AG09309 (cell line): Measurements from ENCODE around the gene KRTAP9-3.
A peak's percentile ranks its signal among the peaks of the same experiment; 100 is the strongest.
"Not testable (repeated sequence)": the region's sequence is repeated elsewhere in the genome, so short reads cannot be mapped to it uniquely, and the experiment has no call there.

Experiments
- DNase-seq: peaks from one replicate; pipeline ENCODE4 v3.0.0-alpha.2; 2010; ENCODE audit warnings: low read depth
- H3K4me3 ChIP-seq: 2 replicates; pipeline ENCODE4 v1.5.1; 2011; ENCODE audit warnings: mild to moderate bottlenecking, low read depth, low read length, moderate library complexity; ENCODE audit not compliant: control insufficient read depth
- TF ChIP-seq, protein P1 (sequence below): IDR thresholded peaks from 2 replicates; pipeline ENCODE4 v1.5.1; 2011; ENCODE audit warnings: mild to moderate bottlenecking, low read depth, low read length, inconsistent platforms; ENCODE audit not compliant: insufficient read depth, control insufficient read depth; ENCODE audit errors: missing control alignments

The KRTAP9-3 gene

DNA sequence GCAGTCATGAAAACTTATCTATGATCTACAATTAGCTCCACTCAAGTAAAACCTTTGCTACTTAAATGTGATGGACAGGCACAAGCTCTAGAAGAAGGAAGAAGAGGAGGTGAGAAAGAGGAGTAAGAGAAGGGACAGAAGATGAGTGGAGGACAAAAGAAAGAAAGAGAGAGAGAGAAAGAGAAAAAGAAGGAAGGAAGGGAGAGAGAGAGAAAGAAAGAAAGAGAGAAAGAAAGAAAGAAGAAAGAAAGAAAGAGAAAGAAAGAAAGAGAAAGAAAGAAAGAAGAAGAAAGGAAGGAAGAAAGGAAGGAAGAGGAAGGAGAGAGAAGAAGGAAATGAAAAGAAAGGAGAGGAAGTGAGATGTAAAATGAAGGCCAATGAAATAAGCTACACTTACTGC, 2.2 kb upstream of the KRTAP9-3 start:
- no peak for DNase-seq
- H3K4me3 ChIP-seq = no peak overlapping the region
- TF ChIP-seq, protein P1, sequence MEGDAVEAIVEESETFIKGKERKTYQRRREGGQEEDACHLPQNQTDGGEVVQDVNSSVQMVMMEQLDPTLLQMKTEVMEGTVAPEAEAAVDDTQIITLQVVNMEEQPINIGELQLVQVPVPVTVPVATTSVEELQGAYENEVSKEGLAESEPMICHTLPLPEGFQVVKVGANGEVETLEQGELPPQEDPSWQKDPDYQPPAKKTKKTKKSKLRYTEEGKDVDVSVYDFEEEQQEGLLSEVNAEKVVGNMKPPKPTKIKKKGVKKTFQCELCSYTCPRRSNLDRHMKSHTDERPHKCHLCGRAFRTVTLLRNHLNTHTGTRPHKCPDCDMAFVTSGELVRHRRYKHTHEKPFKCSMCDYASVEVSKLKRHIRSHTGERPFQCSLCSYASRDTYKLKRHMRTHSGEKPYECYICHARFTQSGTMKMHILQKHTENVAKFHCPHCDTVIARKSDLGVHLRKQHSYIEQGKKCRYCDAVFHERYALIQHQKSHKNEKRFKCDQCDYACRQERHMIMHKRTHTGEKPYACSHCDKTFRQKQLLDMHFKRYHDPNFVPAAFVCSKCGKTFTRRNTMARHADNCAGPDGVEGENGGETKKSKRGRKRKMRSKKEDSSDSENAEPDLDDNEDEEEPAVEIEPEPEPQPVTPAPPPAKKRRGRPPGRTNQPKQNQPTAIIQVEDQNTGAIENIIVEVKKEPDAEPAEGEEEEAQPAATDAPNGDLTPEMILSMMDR = no peak

GRCh38 chr17:41231731-41232130, 518 bp upstream of the KRTAP9-3 start:
- TF ChIP-seq, protein P1 = no peak
- no peak overlapping the region for H3K4me3 ChIP-seq
- DNase-seq = no peak

DNA sequence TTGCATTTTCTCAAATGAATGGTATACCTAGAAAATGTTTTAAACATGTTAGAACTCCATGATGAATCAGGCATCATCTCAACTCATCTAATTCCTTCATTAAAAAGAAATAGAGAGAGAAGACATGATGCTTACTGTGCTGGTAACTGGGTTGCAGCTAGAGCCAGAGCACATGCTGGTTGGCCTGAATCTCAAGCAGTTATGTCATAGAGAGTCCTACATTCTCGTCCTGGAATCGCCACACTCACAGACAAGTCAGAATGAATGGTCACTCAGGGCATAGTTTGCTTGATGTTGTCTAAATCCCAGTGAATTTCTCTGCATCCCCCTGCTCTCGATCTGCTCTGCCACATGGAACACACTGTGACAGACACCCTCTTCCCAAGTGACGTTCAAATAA, 4.9 kb downstream of the KRTAP9-3 start:
- not testable (repeated sequence) for DNase-seq, H3K4me3 ChIP-seq

GRCh38 chr17:41237949-41238437, 5.7 kb downstream of the KRTAP9-3 start, which contains the start of gene KRTAP9-8:
Gene KRTAP9-8, plus strand, starts transcription at chr17:41237999. Its CDS starts 53 bp downstream, at chr17:41238052.
- DNase-seq, H3K4me3 ChIP-seq: not testable (repeated sequence)

GRCh38 chr17:41246995-41247787, 14.9 kb downstream of the KRTAP9-3 start:
- not testable (repeated sequence) for H3K4me3 ChIP-seq, DNase-seq

- DNase-seq, H3K4me3 ChIP-seq: not testable (repeated sequence)
Measured at GRCh38 chr17:41249637-41250240, 17.5 kb downstream of the KRTAP9-3 start, which contains the start of gene KRTAP9-4. Gene KRTAP9-4, plus strand, starts transcription at chr17:41249687. Its CDS starts 34 bp downstream, at chr17:41249721.

DNA sequence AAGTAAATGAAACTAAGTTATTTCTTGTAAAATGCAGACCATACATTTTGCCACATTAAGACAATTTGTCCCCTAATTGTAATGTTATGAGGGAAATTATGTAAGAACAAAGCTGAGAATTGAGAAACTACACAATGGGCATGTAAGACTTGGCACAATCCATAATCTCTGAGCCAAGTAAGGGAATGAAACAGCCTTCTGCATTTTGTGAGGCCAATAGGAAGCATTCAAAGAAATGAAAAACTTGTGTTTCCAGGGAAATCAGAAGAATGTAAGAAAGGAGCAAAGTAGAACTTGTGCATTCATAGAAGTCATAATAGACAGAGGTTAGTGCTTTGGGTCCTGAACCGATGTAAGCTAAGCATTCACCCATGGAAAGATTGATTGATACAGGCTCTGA, 19.0 kb downstream of the KRTAP9-3 start:
- DNase-seq = no peak
- TF ChIP-seq, protein P1 = no peak
- H3K4me3 ChIP-seq = no peak overlapping the region

DNA sequence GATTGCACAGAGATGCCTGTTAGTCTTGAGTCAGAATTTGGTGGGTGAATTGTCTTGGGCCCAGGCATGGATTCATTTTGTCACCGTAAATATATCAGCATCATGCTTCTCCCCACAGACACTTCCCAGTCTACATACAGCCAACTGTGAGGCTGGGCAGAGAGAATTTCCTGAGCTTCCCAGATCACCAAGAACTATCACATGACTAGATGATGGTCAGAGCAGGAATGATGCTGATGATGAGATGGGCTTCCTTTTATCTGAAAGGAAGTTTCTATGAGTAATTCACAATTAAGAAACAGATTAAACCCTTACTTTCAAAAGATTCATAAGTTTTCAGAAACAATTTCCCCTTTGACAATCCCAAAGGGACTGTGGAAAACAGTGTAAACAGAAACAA, 22.6 kb downstream of the KRTAP9-3 start:
- TF ChIP-seq, protein P1 = no peak
- H3K4me3 ChIP-seq = no peak overlapping the region
- no peak for DNase-seq

GRCh38 chr17:41255381-41256290, 23.4 kb downstream of the KRTAP9-3 start, which contains the start of gene KRTAP9-9:
Gene KRTAP9-9, plus strand, starts transcription at chr17:41255384.
- peak; percentile 4 for DNase-seq
- H3K4me3 ChIP-seq = not testable (repeated sequence)
